ENCODE data around the gene MAGED1. TPM values are rescaled to one million over a fixed set of nuclear protein-coding genes. Genes with fewer than 3 reads are reported as not detected.

Gene MAGED1
- 352 and 435 TPM in 2 replicates for total RNA-seq

GRCh38 chrX:51892921-51893745, at the start of gene MAGED1:
Gene MAGED1, plus strand, starts transcription at chrX:51893623. Its CDS starts 682 bp downstream, at chrX:51894305.

Other genes starting within 250 kb of the MAGED1 start
- not detected in 2 replicates for gene CENPVL2, start 210.8 kb upstream of the MAGED1 start, total RNA-seq
- gene CENPVL1, start 183.1 kb upstream of the MAGED1 start, total RNA-seq: not detected in 2 replicates
- gene GSPT2, start 150.2 kb upstream of the MAGED1 start, total RNA-seq: 4.5 and 10.0 TPM in 2 replicates
- 3.8 and 68.5 TPM in 2 replicates for gene MAGED4B, start 175.6 kb downstream of the MAGED1 start, total RNA-seq